Left ventricle myocardium inferior (tissue), 1 donor: ENCODE results near the gene ADM2. TPM values are rescaled to one million over a fixed set of nuclear protein-coding genes. Genes with fewer than 3 reads are reported as not detected.

Experiments used
- DNase-seq: peaks from one replicate; pipeline ENCODE4 v3.0.0-alpha.2; 2020
- H3K27ac ChIP-seq: fragments of 200-600 bp; replicated peaks from 2 replicates; pipeline ENCODE4 v1.8.0; 2021
- H3K27me3 ChIP-seq: fragments of 200-600 bp; 2 replicates; pipeline ENCODE4 v1.8.0; 2021; ENCODE audit warnings: low read depth
- H3K36me3 ChIP-seq: fragments of 200-600 bp; 2 replicates; pipeline ENCODE4 v1.8.0; 2021
- H3K4me1 ChIP-seq: fragments of 200-600 bp; 2 replicates; pipeline ENCODE4 v1.8.0; 2021
- H3K4me3 ChIP-seq: fragments of 200-600 bp; 2 replicates; pipeline ENCODE4 v1.8.0; 2021; ENCODE audit warnings: mild to moderate bottlenecking, moderate library complexity
- H3K9me3 ChIP-seq: fragments of 200-600 bp; replicated peaks from 2 replicates; pipeline ENCODE4 v1.8.0; 2021
- CTCF ChIP-seq: fragments of 200-600 bp; IDR thresholded peaks from 2 replicates; pipeline ENCODE4 v1.8.0; 2021; ENCODE audit warnings: antibody characterized with exemption, mild to moderate bottlenecking, borderline replicate concordance
- intact Hi-C: fragments of 100-400 bp; cut with micrococcal nuclease; formaldehyde crosslinking; loops from one replicate; pipeline ENCODE4 v1.11.0; 2022
- total RNA-seq: library from RNA; stranded (reverse); fragmentation: NEBNext Ultra II Directional; extraction: Animal tissue kit (Norgen Biotek cat#: 25700); gene quantifications from one replicate; pipeline ENCODE4 v1.2.1, GENCODE V29; 2021
- donor health status: DM: no; HTN: yes; CAD: no; lungs with severe emphysema.

ADM2 gene
- total RNA-seq, 1 donor from 2014 or later = not detected

DNA sequence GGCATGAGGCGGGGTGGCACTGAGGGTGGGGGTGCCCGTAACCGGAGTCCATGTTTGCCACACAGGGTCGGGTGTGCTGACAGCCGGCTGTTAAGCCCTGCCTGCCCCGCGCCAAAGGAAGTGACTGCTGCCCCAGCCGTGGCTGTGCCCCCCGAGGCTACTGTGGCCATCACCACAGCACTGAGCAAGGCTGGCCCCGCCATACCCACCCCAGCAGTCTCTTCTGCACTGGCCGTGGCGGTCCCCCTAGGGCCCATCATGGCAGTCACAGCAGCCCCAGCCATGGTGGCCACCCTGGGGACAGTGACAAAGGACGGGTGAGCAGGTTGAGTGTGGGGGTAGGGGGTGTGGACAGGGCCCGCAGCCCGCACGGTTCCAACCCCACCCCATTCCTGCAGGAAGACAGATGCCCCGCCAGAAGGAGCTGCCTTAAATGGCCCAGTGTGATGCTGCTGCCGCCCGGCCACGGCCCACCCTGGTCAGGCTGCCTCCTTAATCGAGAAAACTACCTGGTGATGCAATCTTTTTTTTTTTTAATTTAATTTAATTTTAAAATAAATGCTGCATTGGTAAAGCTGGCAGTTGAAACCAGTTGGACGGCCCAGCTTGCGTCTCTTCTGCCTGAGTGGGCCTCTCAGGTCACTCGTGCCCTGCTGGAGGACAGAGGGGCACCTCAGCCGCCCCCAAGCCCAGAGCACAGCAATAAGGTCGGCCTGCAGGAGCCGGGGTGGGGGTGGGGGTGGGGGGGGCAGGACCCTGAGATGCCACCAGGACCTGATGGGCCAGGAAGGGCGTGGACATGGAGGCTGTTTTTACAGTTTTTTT lies 37.3 kb upstream of the ADM2 start:
- H3K4me3 ChIP-seq = no peak overlapping the region
- intact Hi-C loops = no loop called here
- no peaks in the 10 kb centered on the region for H3K27me3 ChIP-seq
- H3K36me3 ChIP-seq = peaks cover 81% of the 10 kb centered on the region
- no peak for DNase-seq
- no peaks in the 10 kb centered on the region for H3K9me3 ChIP-seq
- H3K4me1 ChIP-seq = peaks cover 5% of the 10 kb centered on the region
- no peak overlapping the region for H3K27ac ChIP-seq
- no peak for TF ChIP-seq CTCF

DNA sequence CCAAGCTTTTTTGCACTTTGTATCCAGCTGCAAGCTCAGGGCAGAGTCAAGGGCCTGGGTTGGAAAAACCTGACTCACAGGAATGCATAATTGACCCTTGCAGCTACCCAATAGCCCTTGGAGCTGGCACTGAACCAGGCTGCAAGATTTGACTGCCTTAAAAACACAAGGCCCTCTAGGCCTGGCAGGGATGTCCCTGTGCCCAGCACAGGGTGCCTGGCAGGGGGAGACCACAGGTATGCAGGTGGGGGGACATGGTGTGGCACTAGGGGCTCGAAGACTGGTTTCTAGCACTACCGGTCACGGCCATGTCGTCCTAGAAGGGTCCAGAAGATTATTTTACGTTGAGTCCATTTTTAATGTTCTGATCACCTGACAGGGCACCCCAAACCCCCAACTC lies 36.7 kb upstream of the ADM2 start:
- intact Hi-C loops = no loop called here
- Histone ChIP-seq H3K9me3 (no peaks in the 10 kb centered on the region), H3K27me3 (no peaks in the 10 kb centered on the region), H3K4me3 (no peak overlapping the region), H3K27ac (no peak overlapping the region), H3K4me1 (peaks cover 5% of the 10 kb centered on the region), H3K36me3 (peaks cover 76% of the 10 kb centered on the region)
- TF ChIP-seq CTCF = no peak
- DNase-seq = no peak

GRCh38 chr22:50445071-50445879 lies 36.1 kb upstream of the ADM2 start:
- no peak overlapping the region for H3K27ac ChIP-seq
- peaks cover 5% of the 10 kb centered on the region for H3K4me1 ChIP-seq
- no peaks in the 10 kb centered on the region for H3K27me3 ChIP-seq
- intact Hi-C loops = no loop called here
- DNase-seq = no peak
- H3K4me3 ChIP-seq = no peak overlapping the region
- no peaks in the 10 kb centered on the region for H3K9me3 ChIP-seq
- no peak for TF ChIP-seq CTCF
- H3K36me3 ChIP-seq = peaks cover 76% of the 10 kb centered on the region

DNA sequence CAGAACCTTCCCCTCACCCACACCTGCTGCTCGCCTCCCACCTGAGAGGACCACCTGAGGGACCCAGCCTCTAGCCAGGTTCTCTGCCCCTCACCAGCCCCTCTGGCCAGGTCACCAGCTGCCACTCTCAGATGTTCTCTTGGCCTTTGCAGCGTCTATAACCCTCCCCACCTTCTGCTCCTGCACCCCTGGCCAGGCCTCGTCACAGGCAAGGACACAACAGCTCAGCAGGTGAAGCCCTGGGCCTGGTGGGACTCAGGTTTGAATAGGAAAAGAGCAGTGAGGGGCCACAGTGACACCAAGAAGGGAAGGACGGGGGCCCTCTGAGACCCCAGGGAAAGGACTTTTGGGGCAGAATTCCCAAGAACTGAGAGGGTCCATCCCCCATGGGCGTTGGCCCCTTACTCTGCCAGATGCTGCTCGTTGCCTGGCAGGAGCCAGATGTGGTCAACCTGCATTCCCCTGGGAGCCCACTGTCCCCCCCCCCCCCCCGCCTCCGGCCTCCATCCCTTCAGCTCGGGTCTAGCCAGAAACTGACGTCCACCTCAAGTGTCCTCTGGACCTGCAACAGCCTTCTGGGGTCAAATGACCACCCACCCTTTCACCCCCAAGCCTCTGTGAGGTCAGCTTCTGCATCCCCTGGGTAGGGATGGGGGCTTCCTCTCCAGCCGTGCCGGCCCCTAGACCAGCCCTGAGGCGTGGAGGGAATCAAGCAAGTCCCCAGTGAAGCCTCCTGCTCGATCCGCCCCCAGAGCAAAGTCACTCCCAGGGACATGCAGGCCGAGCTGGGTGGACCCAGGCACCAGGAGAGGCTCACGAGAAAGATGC lies 35.2 kb upstream of the ADM2 start:
- peaks cover 5% of the 10 kb centered on the region for H3K4me1 ChIP-seq
- no peak for DNase-seq
- no peaks in the 10 kb centered on the region for H3K27me3 ChIP-seq
- peaks cover 74% of the 10 kb centered on the region for H3K36me3 ChIP-seq
- no peak overlapping the region for H3K4me3 ChIP-seq
- TF ChIP-seq CTCF = no peak
- intact Hi-C loops = no loop called here
- H3K9me3 ChIP-seq = no peaks in the 10 kb centered on the region
- H3K27ac ChIP-seq = no peak overlapping the region
